GM20000 (cell line): ENCODE measurements around the gene IDE.
A peak's percentile ranks its signal among the peaks of the same experiment; 100 is the strongest.

Source experiments
- DNase-seq: peaks from one replicate; pipeline ENCODE4 v3.0.0; 2012; ENCODE audit warnings: low spot score
- TF ChIP-seq, protein P1 (sequence below): IDR thresholded peaks from 2 replicates; pipeline ENCODE4 v1.5.1; 2012; ENCODE audit warnings: mild to moderate bottlenecking, control low read depth; ENCODE audit errors: extremely low read depth, missing control alignments

The IDE gene

DNA sequence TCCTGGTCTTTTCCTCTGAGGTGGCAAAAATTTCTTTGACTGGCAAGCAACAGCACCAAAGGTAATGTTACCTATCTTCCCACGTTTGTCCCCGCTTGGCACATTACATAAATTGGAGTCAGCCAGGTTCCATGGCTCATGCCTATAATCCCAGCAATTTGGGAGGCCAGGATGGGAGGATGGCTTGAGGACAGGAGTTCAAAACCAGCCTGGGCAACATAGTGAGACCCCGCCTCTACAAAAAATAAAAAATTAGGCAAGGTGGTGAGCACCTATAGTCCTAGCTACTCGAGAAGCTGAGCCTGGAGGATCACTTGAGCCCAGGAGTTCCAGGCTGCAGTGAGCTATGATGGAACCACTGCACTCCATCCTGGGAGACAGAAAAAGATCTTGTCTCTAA is 139.5 kb downstream of the IDE start:
- DNase-seq: no peak
- TF ChIP-seq, protein P1, sequence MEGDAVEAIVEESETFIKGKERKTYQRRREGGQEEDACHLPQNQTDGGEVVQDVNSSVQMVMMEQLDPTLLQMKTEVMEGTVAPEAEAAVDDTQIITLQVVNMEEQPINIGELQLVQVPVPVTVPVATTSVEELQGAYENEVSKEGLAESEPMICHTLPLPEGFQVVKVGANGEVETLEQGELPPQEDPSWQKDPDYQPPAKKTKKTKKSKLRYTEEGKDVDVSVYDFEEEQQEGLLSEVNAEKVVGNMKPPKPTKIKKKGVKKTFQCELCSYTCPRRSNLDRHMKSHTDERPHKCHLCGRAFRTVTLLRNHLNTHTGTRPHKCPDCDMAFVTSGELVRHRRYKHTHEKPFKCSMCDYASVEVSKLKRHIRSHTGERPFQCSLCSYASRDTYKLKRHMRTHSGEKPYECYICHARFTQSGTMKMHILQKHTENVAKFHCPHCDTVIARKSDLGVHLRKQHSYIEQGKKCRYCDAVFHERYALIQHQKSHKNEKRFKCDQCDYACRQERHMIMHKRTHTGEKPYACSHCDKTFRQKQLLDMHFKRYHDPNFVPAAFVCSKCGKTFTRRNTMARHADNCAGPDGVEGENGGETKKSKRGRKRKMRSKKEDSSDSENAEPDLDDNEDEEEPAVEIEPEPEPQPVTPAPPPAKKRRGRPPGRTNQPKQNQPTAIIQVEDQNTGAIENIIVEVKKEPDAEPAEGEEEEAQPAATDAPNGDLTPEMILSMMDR: no peak

DNA sequence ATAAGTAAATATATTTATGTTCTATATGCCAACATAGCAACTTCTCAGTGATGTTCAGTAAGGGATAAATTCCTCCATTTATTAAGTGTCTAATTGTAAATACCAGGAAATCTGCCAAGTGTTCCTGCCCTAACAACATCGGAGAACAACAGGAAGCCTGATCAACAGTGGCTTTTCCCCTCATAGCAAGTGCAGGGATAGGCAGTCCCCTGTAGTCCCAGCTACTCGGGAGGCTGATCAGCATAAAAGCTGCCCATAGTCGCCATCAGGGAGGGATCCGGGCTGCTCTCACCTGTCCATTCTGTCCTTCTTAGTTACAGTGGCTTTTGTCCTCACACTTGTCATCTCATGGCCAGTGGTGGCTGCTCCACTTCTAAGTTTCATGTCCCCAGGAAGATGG is 141.3 kb downstream of the IDE start:
- DNase-seq: no peak
- TF ChIP-seq, protein P1: no peak

DNA sequence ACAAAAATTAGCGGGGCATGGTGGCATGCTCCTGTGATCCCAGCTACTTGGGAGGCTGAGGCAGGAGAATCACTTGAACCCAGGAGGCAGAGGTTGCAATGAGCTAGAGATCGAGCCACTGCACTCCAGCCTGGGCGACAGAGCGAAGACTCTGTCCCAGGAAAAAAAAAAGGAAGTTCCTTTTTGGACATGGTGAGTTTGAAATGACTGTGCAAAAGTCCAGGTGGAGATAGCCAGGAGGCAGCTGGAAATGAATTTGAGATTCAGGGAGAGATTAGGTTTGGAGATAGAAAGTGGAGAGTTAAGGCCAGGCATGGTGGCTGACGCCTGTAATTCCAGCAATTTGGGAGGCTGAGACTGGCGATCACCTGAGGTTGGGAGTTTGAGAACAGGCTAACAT is 143.8 kb downstream of the IDE start:
- no peak for DNase-seq
- TF ChIP-seq, protein P1: no peak

DNA sequence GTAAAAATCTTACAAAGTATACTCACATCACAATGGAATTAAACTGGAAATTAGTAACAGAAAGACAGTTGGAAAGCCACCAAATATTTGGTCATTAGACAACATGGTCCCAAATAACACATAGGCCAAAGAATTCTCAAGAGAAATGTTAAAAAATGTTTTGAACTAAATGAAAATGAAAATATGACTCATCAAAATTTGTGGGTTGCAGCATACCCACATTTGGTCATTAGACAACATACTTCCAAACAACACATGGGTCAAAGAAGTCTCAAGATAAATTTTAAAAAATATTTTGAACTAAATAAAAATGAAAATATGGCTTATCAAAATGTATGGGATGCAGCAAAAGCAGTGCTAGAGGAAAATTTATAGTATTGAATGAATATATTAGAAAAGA is 152.3 kb downstream of the IDE start:
- TF ChIP-seq, protein P1: no peak
- DNase-seq: no peak

DNA sequence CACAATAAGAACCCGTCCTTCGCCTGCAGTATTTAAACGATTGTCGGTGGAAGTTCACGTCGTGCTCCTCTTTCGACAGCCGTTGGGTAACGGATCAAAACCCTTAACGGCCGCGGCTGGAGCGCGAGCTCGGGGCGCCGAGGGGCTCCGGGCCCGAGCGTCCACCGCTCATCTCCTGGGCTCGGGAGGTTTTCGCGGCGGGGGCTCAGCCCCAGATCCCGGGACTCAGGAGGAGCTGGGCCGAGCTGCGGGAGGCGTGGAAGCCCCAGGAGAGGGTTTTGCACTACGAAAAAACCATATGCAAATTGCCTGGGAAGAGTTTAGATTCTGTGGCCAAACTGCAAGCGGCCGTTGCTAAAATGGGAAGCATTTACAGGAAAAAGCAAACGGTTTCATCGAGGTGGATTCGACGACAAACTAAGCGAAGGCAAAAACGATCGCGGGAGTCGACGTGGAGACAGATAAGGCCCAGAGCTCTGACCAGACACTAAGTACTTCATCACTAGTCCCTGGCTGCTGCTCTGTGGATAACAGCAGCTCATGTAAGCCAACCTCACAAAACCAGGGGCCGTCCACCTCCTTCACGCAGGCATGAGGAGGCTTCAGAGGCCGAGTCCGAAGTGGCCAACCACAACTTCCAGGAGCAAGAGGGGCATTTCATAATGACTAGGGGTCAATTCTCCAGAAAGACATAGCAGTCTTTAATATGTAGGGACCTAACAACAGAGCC is 153.2 kb downstream of the IDE start:
- TF ChIP-seq, protein P1: no peak

DNA sequence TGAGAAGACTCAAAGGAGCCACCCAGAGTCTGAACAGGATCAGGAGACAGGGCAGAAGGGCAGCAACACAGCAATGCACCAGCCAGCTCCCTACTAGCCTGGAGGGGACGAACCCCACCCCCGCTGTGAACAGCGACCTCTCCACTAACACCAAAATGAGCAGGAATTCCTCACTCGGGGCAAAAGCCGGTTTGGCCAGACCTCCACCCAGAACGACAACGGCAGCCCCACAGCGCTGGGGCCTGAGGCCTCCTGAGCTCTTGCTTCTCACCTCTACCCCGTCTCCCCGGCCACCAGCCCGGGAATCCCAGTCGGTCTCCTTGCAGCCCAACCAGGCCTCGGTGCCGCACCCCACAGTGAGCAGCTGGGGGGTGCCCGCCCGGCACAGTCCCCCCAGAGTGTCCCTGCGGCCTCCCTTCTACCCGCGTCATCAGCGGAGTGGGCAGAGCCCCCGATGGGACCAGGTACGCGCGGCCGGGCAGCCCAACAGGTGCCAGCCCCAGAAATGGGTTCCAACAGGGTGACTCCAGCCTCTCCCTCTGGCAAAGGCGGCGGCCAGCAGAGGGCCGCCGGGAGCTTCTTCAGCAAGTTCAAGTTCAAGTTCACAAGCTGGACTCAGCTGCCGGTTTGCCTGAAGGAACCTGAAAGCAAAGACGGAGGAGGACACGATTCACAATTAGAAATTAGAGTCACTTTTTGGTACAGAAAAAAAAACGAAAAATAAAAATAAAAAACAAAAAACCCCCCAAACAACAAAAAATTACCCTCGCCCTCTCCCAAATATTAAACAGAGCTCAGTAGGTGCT is 153.9 kb downstream of the IDE start:
- peak; percentile 38 for DNase-seq
- TF ChIP-seq, protein P1: peak; percentile 23

More for the DNA sequence above, 153.2 kb downstream of the IDE start:
- DNase-seq: no peak

DNA sequence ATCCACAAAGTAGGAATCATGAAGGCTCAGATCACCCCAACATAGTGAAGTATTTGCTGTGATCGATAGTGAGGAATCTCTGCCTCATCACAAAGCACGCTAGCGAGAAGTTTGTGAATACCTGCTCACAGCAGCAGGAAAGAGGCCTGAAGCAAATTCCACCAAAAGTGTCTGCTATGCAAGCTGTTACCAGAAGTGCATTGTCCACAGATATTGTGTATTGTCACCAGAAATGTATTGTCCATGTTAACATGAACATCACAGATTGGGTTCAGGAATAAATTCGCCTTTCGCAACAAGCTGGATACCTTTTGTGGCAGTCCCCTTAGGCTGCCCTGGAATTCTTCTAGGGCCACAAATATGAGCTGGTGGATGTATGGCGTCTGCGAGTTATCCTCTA is 155.0 kb downstream of the IDE start:
- TF ChIP-seq, protein P1: no peak
- no peak for DNase-seq
